GM21447 (cell line): Measurements from ENCODE around the gene TOGARAM1.

ENCODE experiments used
- ATAC-seq: cut with Tn5 transposase; IDR thresholded peaks from one replicate; pipeline ENCODE4 v1.9.1; 2021; ENCODE audit not compliant: unreplicated experiment

Gene TOGARAM1

GRCh38 chr14:45083976-45084722 is 122.2 kb downstream of the TOGARAM1 start, which contains the start of gene PRPF39:
TSS of gene PRPF39 (plus strand) at chr14:45084116. CDS start at chr14:45095240, 11,124 bp downstream.
- ATAC-seq, result peak; percentile 84

DNA sequence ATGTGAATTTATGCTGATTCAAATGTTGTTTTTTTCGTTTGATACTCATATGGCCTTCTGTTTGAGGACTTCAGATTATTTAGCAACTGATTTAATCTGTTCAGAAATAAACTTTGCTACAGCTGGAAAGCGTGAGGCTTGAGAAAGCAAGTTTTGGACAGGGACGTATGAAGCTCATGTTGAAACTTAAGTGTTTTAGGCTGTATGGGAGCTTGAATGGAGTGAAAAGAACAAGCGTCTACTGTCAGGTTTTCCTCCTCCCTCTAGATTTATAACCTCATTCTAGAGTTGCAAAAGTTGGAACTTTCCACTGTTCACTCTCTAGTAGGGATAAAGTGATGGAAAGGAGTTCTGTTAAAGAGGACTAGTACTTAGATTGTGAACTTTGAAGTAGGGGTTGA is 123.0 kb downstream of the TOGARAM1 start:
- ATAC-seq, result no peak

DNA sequence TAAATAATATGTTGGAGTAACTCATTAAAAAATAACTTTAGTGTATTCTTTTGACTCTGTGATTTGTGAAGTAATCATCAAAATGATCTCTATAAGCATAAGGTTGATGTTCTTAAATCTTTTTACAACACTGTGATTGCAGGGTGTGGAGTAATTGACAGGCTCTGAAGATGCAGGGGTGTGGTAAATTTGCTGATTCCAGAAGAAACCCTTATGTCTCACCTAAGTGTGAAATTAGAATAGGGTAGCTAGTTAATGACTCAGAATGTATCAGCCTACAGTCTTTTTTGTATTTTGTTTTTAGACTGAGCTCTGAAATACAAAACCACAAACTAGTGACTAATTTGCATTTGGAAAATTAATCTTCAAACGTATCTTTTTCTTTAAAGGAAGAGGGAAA is 127.8 kb downstream of the TOGARAM1 start:
- peak; percentile 70 for ATAC-seq

DNA sequence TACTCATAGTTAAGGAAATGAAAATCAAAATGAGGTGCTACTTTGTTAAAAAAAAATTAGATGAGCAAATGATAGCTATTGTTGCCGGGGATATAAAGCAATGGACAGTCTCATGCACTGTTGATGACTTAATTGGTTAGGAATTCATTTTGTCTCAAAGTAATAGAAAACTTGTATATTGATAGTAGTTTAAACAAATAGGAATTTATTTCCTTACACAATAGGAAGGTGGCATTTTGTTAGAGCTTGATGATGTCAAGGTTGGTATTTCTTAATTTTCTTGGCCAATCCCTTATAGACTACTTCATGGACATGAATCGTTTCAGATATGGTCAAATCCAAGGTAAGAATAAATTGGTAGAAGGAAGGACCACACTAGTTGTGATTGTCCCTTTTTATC is 129.7 kb downstream of the TOGARAM1 start:
- no peak for ATAC-seq

DNA sequence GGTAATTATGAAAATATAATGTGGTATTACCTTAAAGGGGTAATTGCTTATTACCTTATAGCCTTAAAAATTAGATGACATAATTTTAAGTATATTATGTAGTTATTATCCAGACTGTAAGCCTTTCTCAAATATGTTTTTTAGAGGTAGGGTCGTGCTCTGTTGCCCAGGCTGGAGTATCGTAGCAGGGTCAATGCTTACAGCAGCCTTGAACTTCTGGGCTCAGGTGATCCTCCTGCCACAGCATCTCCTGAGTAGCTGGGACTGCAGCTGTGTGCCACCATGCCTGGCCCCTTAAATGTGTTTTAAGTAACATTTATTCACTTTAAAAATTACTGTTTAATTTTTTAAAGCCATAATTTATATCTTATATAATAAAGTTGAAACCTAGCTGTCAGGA is 132.3 kb downstream of the TOGARAM1 start:
- no peak for ATAC-seq

DNA sequence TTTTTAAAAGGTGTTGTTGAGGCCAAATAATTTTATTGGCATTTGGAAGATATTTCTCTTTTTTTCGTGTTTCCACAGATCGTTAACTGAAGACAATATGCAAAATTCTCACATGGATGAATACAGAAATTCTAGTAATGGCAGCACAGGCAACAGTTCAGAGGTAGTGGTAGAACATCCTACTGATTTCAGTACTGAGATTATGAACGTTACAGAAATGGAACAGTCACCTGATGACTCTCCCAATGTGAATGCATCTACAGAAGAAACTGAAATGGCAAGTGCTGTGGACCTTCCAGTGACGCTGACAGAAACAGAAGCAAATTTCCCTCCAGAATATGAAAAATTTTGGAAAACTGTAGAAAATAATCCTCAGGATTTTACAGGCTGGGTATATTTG is 133.2 kb downstream of the TOGARAM1 start:
- no peak for ATAC-seq

- no peak for ATAC-seq
Measured at GRCh38 chr14:45096218-45096617, 134.2 kb downstream of the TOGARAM1 start.

DNA sequence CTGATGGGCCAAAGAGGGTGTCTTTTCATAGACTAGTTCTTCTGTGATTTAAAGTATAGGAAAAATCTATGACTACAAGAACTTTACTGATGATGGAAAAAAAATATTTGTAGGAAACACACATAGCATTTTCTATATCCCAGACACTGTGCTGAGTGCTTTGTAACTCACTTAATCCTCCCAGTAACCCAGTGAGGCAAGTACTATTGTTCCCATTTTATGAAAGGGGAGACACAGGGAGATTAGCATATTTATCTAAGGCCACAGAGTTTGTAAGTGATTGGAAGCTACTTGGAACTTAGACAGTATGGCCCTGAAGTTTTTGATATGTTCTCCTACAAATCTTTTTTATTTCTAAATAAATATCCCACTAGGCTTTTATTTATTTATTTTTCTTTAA is 141.8 kb downstream of the TOGARAM1 start:
- no peak for ATAC-seq

DNA sequence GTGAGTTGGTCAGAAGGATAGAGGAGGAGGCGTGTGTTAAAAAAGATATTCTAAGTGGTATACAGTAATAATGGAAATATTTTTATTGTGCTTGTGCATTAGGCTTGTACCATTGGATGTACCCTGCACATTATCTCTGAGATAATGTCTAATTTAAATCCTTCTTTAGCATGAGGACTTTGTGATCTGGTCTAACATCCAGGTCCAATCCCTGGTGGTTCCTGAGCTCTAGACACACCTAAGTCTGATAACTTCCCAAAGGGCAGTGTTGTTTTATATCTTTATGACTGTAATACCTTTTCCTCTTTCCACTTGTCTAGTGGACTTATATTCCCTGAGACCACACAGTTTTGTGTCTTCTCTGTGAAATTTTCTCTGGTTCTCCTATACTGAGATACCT is 142.6 kb downstream of the TOGARAM1 start:
- ATAC-seq, result no peak

DNA sequence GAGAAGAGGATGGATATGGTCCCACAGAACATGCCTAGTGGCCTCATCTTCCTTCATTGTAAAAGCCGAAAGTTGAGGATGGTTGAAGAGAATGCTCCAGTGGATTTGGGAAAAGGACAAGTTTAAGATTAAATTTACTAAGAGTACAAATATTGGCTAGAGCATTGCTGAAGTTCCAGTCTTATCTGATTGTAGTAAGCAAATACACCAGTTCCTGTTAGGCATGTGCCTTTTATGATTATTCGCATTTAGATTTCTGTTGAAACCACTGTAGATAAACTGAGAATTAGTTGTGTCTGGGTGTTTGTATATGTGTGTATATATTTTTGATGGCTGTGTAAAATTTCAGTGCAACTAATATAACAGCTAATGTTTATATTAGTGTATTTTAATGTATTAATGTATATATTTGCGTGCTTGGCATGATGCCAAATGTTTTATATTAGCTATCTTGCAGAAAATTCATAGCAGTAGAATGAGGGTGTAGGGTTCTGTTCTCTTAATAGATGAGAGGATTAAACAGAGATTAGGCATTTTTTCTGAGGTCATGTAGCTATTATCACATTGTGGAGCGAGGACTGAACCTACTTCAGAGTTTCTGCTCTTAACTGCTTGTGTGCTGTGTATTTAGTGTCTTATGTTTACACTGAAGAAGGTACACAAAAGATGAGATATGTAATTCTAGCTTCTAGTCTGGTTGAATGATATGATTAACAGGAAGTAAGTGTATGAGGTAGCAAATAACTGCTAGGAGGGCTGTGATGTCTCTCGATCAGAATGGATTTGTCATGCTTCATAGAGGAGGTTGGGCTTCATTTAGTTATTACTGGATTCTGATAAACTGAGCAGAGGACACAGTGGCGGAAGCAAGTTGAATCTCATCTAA is 151.1 kb downstream of the TOGARAM1 start:
- ATAC-seq, result no peak

- ATAC-seq, result no peak
Measured at GRCh38 chr14:45114327-45114726, 152.3 kb downstream of the TOGARAM1 start.

DNA sequence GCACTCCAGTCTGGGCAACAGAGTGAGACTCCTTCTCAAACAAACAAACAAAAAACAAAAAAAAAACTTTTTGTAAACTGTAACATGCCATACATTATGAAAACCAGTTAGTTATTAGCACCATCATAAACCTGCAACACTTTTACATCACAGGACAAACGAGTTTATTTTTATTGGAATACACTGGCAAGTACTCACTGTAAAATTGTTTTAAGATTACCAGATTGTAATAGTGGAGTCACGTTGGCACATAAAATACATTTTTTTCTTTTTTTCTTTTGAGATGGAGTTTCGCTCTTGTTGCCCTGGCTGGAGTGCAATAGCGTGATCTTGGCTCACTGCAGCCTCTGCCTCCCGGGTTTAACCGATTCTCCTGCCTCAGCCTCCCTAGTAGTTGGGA is 156.6 kb downstream of the TOGARAM1 start:
- no peak for ATAC-seq

DNA sequence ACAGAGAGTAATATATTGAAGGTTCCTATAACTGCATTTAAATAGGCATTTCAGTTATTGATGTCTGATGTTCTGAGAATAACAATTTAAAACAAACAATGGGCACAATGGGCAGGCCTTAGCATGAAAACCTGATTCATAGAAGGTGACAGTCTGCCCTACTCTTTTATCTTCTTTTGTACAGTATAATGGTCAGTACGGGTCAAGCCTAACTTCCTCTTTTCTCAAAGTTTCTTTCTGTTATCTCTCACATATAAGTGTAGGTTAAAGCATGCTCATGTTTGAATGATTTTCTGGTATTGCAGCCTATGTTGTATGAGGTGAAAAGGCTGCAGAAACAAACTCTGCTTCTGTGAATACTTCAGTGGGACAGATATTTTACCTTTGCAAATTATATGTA is 158.1 kb downstream of the TOGARAM1 start:
- ATAC-seq, result no peak

DNA sequence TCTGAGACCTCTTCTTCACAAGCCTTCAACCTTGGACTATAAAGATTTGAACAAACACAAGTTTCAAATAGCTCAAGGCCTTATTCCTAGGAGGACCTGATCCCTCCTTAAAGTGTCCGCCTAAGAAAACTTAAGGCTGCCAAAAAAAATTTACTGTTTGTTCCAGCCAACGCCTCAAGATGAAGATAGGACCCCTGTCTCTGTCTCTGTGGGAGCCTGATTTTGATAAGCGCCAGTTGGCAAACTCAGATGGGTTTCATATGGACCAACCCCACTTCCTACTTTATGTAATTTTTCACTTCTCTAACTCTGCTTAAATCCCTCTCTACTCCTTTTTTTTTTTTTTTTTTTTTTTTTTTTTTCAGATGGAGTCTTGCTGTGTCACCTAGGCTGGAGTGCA is 161.3 kb downstream of the TOGARAM1 start:
- no peak for ATAC-seq
